HCT116 (cell line): ENCODE data around the gene ASNS.

ENCODE experiments used
- CEBPB ChIP-seq: IDR thresholded peaks from 2 replicates; pipeline ENCODE4 v1.6.1; 2012; ENCODE audit warnings: low read depth
- EGR1 ChIP-seq: IDR thresholded peaks from 2 replicates; pipeline ENCODE4 v1.6.1; 2012; ENCODE audit warnings: low read depth
- ELF1 ChIP-seq: IDR thresholded peaks from 2 replicates; pipeline ENCODE4 v1.6.1; 2012; ENCODE audit warnings: low read depth, borderline replicate concordance
- EZH2 ChIP-seq: fragments of 200-600 bp; sonication (generic); IDR thresholded peaks from 2 replicates; pipeline ENCODE4 v1.6.1; 2017; ENCODE audit warnings: antibody characterized with exemption, mixed run types
- JUND ChIP-seq: IDR thresholded peaks from 2 replicates; pipeline ENCODE4 v1.6.1; 2012
- POLR2A ChIP-seq: IDR thresholded peaks from 2 replicates; pipeline ENCODE4 v1.7.0; 2011; ENCODE audit warnings: borderline replicate concordance; ENCODE audit not compliant: insufficient read depth, insufficient read length; ENCODE audit errors: extremely low read depth
- POLR2AphosphoS5 ChIP-seq: IDR thresholded peaks from 2 replicates; pipeline ENCODE4 v1.6.1; 2011; ENCODE audit warnings: mild to moderate bottlenecking, low read depth, low read length, moderate library complexity
- RAD21 ChIP-seq: IDR thresholded peaks from 2 replicates; pipeline ENCODE4 v1.6.1; 2012; ENCODE audit warnings: low read depth, mild to moderate bottlenecking
- SP1 ChIP-seq: IDR thresholded peaks from 2 replicates; pipeline ENCODE4 v1.6.1; 2012; ENCODE audit warnings: low read depth
- YY1 ChIP-seq: IDR thresholded peaks from 2 replicates; pipeline ENCODE4 v1.6.1; 2011; ENCODE audit warnings: low read length, low read depth, moderate library complexity, mild to moderate bottlenecking; ENCODE audit not compliant: insufficient replicate concordance; ENCODE audit errors: extremely low read depth
- ZNF274 ChIP-seq: fragments of 200-500 bp; sonication (Bioruptor generic); IDR thresholded peaks from 2 replicates; pipeline ENCODE4 v1.6.1; 2014; ENCODE audit warnings: mild to moderate bottlenecking, low read depth, low read length, inconsistent platforms
- TF ChIP-seq, protein P1 (sequence below), 3 experiments: fragments of 200-600 bp in 1 of 3; sonication (generic) in 1 of 3; IDR thresholded peaks in 2 of 3; conservative IDR thresholded peaks in 1 of 3; 2 replicates each; pipeline ENCODE4 v1.5.1; 2012 to 2017; ENCODE audit warnings: low read depth in 2 of 3, low read length in 2 of 3, antibody characterized with exemption in 1 of 3, borderline replicate concordance in 1 of 3, control low read depth in 1 of 3, mild to moderate bottlenecking in 1 of 3, mixed read lengths in 1 of 3, mixed run types in 1 of 3, moderate library complexity in 1 of 3; ENCODE audit not compliant: insufficient read depth in 1 of 3
- TF ChIP-seq, protein P2 (sequence below): IDR thresholded peaks from 2 replicates; pipeline ENCODE4 v1.6.1; 2012
- TF ChIP-seq, protein P3 (sequence below): IDR thresholded peaks from 2 replicates; pipeline ENCODE4 v1.6.1; 2011; ENCODE audit warnings: mild to moderate bottlenecking, low read length, moderate library complexity; ENCODE audit not compliant: insufficient replicate concordance; ENCODE audit errors: extremely low read depth

DNA sequence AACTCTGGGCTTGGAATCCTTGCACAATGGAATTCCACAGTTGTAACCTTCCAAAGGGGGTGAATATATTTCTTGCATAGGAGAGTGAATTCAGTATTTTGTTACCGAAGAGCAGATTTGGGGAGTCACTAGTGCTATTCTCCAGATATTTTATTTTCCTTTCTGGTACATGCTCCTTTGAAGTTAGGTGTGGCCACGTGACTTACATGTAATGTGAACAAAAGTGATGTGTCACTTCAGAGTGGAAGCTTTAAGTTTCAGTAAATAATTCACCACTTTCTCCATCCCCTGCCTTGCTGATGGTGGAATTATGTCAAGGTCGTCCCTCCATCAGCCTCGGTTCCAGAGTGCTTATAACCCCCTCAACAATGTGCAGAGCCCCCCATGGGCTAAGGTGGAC is 25.3 kb downstream of the ASNS start:
- TF ChIP-seq YY1, result no peak
- no peak for TF ChIP-seq POLR2AphosphoS5
- TF ChIP-seq, protein P1, sequence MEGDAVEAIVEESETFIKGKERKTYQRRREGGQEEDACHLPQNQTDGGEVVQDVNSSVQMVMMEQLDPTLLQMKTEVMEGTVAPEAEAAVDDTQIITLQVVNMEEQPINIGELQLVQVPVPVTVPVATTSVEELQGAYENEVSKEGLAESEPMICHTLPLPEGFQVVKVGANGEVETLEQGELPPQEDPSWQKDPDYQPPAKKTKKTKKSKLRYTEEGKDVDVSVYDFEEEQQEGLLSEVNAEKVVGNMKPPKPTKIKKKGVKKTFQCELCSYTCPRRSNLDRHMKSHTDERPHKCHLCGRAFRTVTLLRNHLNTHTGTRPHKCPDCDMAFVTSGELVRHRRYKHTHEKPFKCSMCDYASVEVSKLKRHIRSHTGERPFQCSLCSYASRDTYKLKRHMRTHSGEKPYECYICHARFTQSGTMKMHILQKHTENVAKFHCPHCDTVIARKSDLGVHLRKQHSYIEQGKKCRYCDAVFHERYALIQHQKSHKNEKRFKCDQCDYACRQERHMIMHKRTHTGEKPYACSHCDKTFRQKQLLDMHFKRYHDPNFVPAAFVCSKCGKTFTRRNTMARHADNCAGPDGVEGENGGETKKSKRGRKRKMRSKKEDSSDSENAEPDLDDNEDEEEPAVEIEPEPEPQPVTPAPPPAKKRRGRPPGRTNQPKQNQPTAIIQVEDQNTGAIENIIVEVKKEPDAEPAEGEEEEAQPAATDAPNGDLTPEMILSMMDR (IDR thresholded peaks at IDR 0.05 in 2 of 3, conservative IDR thresholded peaks at IDR 0.05 in 1 of 3; ENCODE audit: borderline replicate concordance in 1 of 3, insufficient read depth in 1 of 3, low read depth in 2 of 3, low read length in 2 of 3), result no peak
- TF ChIP-seq RAD21, result no peak
- no peak for TF ChIP-seq POLR2A
- no peak for TF ChIP-seq ZNF274
- no peak for TF ChIP-seq EGR1
- no peak for TF ChIP-seq EZH2
- TF ChIP-seq, protein P2, sequence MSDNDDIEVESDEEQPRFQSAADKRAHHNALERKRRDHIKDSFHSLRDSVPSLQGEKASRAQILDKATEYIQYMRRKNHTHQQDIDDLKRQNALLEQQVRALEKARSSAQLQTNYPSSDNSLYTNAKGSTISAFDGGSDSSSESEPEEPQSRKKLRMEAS, result no peak
- TF ChIP-seq JUND, result no peak
- TF ChIP-seq SP1, result no peak
- TF ChIP-seq, protein P3, sequence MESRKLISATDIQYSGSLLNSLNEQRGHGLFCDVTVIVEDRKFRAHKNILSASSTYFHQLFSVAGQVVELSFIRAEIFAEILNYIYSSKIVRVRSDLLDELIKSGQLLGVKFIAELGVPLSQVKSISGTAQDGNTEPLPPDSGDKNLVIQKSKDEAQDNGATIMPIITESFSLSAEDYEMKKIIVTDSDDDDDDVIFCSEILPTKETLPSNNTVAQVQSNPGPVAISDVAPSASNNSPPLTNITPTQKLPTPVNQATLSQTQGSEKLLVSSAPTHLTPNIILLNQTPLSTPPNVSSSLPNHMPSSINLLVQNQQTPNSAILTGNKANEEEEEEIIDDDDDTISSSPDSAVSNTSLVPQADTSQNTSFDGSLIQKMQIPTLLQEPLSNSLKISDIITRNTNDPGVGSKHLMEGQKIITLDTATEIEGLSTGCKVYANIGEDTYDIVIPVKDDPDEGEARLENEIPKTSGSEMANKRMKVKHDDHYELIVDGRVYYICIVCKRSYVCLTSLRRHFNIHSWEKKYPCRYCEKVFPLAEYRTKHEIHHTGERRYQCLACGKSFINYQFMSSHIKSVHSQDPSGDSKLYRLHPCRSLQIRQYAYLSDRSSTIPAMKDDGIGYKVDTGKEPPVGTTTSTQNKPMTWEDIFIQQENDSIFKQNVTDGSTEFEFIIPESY, result no peak
- TF ChIP-seq CEBPB, result no peak
- TF ChIP-seq ELF1, result no peak
